Caki2 (cell line): ENCODE results near the gene CFAP77. TPM values are rescaled to one million over a fixed set of nuclear protein-coding genes. Genes with fewer than 3 reads are reported as not detected.
"Not testable (repeated sequence)": the region's sequence is repeated elsewhere in the genome, so short reads cannot be mapped to it uniquely, and the experiment has no call there.

Experiments
- DNase-seq: peaks from one replicate; pipeline ENCODE4 v3.0.0-alpha.2; 2015; ENCODE audit warnings: low read depth
- in situ Hi-C: cut with HindIII; loops from 2 replicates; pipeline ENCODE4 v1.10.0; 2016; ENCODE audit warnings: low sequenced_read_pairs, low pct_unique_long_range_greater_than_20kb, mixed read lengths
- total RNA-seq: library from RNA; depleted of rRNA; stranded (reverse); fragments of >200 nt; shearing (Covaris generic); gene quantifications from 2 replicates; pipeline ENCODE4 v1.2.3, GENCODE V29; 2014; ENCODE audit warnings: low replicate concordance; rRNA removed

Gene CFAP77
- total RNA-seq, result not detected in 2 replicates

- in situ Hi-C loops, result no loop called here
- DNase-seq, result no peak
Measured at GRCh38 chr9:132409828-132410528, at the start of gene CFAP77. TSS of gene CFAP77 (plus strand) at chr9:132410211. CDS start at chr9:132410272, 61 bp downstream.

- in situ Hi-C loops, result no loop called here
- no peak for DNase-seq
Measured at GRCh38 chr9:132364068-132364467, 45.9 kb upstream of the CFAP77 start.

GRCh38 chr9:132365986-132366385, 44.0 kb upstream of the CFAP77 start:
- no peak for DNase-seq
- in situ Hi-C loops, result no loop called here

DNA sequence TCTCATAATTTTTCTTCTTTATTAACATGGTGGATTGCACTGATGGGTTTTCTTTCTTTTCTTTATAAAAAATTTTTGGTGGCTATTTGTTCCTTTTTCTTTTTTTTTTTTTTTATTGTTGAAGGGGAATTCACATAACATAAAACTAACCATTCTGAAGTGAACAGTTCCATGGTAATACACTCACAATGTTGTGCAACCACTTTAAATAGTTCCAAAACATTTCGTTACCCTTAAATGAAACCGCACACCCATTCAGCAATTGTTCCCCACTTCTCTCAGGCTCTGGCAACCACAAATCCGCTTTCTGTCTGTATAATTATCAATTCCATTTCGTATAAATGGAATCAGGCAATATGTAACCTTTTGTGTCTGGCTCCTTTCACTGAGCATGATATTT, 43.5 kb upstream of the CFAP77 start:
- in situ Hi-C loops, result no loop called here
- no peak for DNase-seq

DNA sequence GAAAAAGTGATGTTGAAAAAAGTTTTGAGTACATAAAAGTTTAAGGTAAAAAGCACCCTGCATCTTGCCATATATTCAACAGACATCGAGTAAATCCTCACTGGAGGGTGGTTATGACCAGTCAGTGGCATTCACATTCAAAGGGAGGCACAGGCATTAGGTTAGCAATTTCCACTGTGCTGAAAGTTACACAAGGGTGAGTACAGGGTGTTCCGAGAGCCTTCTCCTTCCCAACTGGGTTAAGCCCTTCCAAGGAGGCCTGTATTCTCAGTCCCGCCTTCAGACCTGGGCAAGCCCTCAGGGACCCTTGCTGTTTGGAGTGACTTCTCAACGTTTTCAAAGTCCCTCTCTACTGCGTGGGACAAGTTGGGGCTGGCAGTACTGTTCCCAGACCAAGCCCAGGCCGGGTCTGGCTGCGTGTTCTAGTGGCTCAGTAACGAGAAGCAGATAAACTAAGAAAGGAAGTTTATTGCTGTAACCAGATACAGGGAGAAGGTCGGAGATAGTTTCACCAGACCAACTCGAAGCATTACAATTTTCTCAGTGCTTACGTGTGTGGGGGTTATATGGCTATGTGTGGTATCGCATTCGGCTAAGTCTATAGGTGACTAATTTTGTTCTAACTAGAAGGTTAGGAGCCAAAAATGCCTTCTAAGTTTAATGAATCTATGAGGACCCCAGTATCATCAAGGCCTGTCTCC, 42.2 kb upstream of the CFAP77 start:
- in situ Hi-C loops, result no loop called here
- DNase-seq, result no peak

- DNase-seq, result no peak
- in situ Hi-C loops, result no loop called here
Measured at GRCh38 chr9:132369421-132369820, 40.6 kb upstream of the CFAP77 start.

DNA sequence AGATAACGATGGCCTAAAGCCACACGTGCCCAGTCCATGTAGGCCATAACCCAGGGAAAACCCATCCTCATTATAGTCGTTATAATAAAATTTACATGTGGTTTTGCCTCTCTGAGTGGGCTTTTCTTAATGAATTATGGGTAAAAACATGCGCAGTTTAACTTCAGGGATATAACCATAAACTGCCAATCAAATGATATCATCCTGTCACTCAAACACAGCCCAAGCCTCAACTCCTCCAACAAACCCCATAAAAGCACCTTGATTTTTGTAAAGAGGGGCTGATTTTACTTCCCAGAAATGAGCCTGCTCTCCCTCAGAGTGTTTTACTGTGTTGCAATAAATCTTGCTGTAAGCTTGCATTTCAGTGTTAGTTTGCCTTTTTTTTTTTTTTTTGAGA, 39.4 kb upstream of the CFAP77 start:
- DNase-seq, result no peak
- in situ Hi-C loops, result no loop called here

GRCh38 chr9:132372177-132373095, 37.6 kb upstream of the CFAP77 start:
- in situ Hi-C loops, result no loop called here
- DNase-seq, result no peak

DNA sequence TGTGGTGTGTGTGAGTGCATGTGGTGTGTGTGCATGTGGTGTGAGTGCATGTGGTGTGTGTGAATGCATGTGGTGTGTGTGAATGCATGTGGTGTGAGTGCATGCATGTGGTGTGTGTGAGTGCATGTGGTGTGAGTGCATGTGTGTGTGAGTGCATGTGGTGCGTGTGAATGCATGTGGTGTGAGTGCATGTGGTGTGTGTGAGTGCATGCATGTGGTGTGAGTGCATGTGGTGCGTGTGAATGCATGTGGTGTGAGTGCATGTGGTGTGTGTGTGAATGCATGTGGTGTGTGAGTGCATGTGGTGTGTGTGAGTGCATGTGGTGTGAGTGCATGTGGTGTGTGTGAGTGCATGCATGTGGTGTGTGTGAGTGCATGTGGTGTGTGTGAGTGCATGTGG, 32.2 kb upstream of the CFAP77 start:
- in situ Hi-C loops, DNase-seq: not testable (repeated sequence)

- in situ Hi-C loops, DNase-seq: not testable (repeated sequence)
Measured at GRCh38 chr9:132378416-132378815, 31.6 kb upstream of the CFAP77 start.

DNA sequence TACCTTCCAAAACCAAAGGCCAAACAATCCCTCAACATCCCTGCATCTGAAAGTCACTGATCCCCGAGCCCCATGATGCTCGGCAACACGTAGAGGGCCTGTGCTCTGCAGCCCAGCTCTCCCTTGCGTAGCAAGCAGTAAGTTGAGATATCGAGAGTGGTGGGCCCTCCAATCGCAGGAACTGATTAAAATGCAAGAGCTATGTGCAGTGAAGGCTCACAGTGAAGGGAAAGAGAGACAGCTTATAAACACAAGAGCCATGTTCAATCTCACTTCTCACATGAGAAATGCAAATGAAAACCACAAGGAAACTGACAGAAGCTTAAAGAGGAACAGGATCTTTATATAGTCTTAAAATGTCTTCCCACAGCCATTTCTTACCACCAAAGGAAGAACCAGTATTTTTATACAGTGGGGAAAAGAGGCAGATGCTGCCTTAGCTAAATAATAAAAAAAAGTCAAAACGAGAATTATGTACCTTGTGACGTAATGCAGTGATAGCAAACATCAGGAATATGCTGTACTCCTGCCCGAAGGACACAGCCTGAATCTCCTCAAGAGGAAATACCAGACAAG, 28.0 kb upstream of the CFAP77 start:
- in situ Hi-C loops, result no loop called here
- DNase-seq, result no peak

DNA sequence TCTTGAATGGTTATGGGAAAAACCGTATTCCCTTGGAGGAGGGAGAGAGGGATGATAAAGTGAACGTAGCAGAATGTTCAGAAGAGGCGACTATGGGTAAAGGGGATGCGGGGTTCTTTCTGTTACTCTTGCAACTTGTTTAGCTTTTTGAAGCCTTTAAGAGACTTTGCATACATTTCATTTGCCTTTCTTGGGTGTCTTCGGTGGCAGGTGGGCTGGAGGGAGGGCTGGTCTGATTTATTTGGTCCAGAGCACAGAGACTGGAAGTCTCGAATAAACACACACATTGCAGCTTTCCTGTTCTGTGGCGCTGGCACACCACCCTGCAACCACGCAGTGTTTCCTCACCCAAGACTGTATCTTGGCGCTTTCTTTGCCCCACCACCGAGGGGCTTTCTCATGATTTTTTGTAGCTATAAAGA, 26.5 kb upstream of the CFAP77 start:
- in situ Hi-C loops, result no loop called here
- no peak for DNase-seq

- DNase-seq, result no peak
- in situ Hi-C loops, result no loop called here
Measured at GRCh38 chr9:132384376-132384775, 25.6 kb upstream of the CFAP77 start.

DNA sequence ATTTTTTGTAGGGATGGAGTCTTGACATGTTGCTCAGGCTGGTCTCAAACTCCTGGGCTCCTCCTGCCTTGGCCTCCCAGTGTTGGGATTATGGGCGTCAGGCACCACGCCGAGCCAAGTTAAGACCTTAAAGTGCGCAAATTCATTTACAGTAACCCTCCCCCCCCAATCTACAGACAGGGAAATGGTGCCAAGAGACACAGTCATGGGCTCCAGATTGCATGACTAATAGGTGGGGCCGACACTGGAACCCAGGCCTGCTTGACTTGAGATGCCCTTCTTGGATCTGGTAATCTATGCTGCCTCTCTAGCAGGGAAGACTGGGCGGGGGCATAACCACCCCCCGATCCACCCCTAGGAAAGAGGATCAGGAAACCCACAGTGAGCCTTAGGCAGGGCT, 22.9 kb upstream of the CFAP77 start:
- no peak for DNase-seq
- in situ Hi-C loops, result no loop called here

DNA sequence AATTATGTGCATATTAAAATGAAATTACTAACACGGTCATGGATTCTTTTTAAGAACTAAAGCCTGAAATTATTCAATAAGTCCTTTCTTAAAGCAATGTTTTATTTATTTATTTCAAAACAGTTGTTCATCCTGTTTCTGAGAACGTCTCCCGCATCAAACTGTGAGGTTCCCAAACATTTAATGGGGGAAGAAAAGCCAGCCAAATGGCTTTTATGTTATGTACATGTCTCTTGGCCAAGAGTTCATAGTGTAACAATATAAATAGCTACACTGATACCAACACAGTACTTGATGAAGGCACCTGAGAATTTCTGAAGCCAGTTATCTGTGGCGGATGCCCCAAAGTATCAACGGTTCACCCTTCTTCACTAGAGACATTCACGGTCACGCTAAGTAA, 19.0 kb upstream of the CFAP77 start:
- in situ Hi-C loops, result no loop called here
- no peak for DNase-seq

- in situ Hi-C loops, result no loop called here
- no peak for DNase-seq
Measured at GRCh38 chr9:132391449-132391848, 18.6 kb upstream of the CFAP77 start.

- in situ Hi-C loops, result no loop called here
- no peak for DNase-seq
Measured at GRCh38 chr9:132395560-132395959, 14.5 kb upstream of the CFAP77 start.

- in situ Hi-C loops, result no loop called here
- DNase-seq, result peak; percentile 11
Measured at GRCh38 chr9:132401824-132402223, 8.2 kb upstream of the CFAP77 start.
